HG02943 (cell line): ENCODE data around the gene AKT1.
"Not testable (repeated sequence)": the region's sequence is repeated elsewhere in the genome, so short reads cannot be mapped to it uniquely, and the experiment has no call there.

Source experiments
- ATAC-seq: cut with Tn5 transposase; IDR thresholded peaks from one replicate; pipeline ENCODE4 v1.9.1; 2021; ENCODE audit warnings: mild to moderate bottlenecking, low read depth, moderate library complexity; ENCODE audit not compliant: unreplicated experiment

Gene AKT1

DNA sequence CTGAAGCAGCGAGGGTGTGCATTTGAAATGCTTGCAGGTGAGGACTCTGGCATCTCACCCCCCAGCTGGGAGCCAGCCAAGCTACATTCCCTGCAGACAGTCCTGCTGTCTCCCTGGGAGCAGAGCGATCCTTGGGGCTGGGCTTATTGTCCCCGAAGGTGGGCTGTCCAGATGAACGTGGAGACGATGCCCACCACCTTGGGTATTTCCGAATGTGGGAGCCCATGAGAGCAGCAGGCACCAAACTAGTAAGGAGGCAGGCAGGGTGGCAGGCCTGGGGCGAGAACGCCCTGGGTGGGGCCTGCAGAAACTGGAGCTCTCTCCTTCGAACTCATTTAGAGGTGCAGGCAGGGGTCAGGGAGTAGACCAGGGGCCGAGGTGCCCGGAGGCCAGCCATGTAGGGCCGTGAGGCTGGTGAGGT is 23.8 kb upstream of the AKT1 start:
- ATAC-seq, result no peak

GRCh38 chr14:104818714-104819161 is 23.2 kb upstream of the AKT1 start:
- no peak for ATAC-seq

DNA sequence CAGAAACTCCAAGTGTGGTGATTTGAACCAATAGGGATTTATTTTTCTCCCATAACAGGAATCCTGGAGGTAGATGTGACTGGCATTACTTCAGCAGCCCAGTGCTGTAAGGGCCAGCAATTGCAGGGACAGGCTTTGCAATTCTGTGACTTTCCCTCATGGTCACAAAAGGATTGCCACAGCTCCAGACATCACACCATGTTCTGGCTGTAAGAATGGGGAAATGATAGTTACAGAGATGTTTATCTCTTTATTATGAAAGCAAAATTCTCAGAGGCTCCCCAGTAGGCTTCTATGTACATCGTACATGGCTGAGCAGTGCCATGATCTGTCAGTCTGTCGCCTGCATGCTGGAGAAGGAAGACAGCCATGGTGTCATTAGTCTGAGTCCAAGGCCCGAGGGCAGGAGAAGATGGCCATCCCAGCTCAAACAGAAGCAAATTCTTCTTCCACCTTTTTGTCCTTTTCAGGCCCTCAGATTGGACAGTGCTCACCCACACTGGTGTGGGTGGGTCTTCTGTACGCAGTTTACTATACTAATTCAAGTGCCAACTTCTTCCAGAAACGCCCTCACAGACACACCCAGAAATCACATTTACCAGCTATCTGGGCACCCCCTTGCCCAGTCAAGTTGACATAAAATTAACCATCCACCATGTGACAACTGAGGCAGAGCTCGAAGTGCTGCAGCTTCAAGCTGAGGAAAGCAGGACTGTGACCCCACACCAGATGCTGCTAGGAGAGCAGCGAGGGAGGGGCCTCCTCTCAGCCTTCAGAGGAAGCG is 22.6 kb upstream of the AKT1 start:
- no peak for ATAC-seq

GRCh38 chr14:104816616-104816884 is 21.0 kb upstream of the AKT1 start:
- no peak for ATAC-seq

DNA sequence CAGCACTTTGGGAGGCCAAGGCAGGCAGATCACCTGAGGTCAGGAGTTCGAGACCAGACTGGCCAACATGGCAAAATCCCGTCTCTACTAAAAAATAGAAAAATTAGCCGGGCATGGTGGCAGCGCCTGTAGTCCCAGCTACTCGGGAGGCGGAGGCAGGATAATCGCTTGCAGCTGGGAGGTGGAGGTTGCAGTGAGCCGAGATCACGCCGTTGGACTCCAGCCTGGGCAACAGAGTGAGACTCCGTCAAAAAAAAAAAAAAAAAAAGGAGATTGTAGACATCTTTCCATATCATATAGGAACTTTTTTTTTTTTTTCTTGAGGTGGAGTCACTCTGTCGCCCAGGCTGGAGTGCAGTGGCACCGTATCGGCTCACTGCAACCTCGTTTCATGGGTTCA is 19.2 kb upstream of the AKT1 start:
- not testable (repeated sequence) for ATAC-seq

- no peak for ATAC-seq
Observed at GRCh38 chr14:104813286-104813685, 17.7 kb upstream of the AKT1 start.

DNA sequence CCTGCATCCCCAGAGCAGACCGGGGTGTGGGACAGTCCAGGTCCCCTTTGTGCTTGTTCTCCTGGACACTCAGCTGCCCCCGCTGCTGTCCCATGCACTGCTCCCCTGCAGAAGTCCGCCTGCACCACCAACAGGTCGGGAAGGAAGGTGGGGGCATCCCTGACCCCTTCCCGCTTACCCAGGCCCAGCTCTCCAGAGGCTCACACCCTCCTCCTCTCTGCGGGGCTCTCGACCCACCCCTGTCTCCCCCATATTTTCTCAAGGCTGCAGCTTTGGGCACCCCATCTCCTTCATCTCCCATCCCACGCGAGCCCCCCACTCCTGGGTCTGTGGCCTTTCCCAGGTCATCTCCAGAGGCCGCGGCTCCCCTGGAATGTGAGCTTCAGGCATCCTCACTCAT is 14.8 kb upstream of the AKT1 start:
- no peak for ATAC-seq

DNA sequence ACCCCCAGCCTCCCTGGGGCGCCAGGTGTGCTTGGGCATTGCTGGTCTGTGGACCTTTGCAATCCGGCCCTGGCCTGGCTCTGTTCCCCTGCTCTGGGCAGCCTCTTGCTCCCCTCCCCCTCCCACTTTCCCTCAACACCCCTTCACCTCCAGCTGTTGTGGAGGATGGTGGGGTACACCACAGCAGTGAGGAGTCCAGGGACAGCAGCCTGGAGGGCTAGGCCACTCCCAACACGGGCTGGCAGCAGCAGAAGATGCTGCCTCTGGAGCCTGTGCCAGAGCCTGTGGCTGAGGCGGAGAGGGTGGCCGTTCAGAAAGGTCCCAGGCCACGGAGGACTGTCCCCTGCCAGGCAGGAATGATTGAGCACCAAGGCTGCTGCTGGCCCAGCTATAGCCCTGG is 12.9 kb upstream of the AKT1 start:
- ATAC-seq, result no peak

GRCh38 chr14:104806625-104807465 is 11.3 kb upstream of the AKT1 start:
- no peak for ATAC-seq

GRCh38 chr14:104805941-104806624 is 10.5 kb upstream of the AKT1 start:
- no peak for ATAC-seq

DNA sequence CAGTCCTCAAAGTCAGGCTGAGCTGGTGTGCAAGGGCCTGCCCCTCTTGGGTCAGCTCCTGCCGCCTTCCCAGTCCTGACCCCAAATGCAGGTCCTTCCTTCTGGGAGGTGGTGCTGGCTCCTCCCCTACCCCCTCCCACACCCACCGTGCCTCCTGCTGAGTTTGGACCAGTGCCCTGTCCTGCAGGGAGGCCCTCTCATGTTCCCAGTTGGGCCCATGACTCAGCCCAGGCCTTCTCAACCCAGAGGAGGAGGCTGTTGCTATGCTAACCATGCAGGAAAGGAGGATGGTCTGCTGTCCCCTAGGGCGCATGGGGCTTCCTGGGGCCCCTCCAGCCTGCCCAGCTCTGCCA is 9.8 kb upstream of the AKT1 start:
- no peak for ATAC-seq

GRCh38 chr14:104804481-104805325 is 9.2 kb upstream of the AKT1 start:
- no peak for ATAC-seq

DNA sequence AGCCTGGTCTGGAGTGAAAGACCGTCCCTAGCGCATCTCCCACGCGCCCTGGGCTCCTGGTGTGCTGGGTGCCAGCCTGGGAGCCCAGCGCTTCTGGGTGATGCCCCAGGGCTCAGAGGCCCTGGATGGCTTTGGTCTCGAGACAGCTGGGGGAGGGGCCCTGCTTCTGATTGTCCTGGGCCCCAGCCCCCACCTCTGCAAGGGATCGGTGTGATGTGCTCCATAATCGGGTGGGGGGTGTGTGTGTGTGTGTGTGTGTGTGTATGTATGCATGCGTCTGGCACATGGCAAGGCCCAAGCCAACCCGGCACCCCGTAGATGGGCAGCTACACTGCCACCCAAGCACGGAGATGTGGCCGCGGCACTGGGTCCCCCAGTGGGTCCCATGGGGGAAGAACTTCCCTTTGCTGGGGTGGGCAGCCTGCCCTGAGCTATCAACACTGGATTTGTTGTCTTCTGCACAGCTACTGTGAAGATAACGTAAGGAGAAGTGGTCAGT is 8.4 kb upstream of the AKT1 start:
- no peak for ATAC-seq

- ATAC-seq, result no peak
Observed at GRCh38 chr14:104803280-104803911, 7.8 kb upstream of the AKT1 start.

DNA sequence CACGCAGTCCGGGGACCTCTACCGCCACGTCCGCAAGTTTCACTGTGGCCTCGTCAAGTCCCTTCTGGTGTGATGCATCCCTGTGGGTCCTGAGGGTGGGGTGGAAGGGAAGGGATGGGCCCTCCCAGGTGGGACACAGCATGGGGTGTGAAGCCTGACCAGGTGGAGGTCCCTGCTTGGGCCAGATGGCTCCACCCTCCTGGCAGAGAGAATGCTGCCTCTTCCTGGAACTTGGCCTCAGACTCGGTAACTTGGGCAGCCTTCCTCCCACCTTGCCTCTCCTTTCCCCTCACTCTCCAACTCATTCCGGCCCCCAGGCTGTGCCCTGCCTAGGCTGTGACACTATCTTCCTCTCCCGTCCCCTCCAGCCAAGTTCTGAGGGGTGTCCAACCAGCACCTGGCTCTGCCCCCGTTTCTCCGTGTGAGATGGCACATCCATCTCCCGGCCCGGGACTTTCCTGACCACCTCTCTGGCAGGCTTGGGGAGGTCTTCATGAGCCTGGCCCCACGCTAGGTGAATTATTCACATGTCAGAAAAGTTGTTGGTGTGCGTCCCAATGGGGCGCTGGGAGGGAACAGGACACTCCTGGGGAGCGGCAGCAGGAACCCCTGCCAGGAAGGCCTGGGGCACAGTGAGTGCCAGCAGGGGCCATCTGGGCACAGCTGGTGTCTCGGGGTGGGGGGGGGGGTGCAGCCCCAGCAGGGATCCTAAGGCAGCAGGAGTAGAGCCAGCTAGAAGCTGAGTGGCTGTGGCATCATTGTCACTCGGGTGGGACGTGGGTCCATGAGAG is 7.0 kb upstream of the AKT1 start:
- no peak for ATAC-seq

DNA sequence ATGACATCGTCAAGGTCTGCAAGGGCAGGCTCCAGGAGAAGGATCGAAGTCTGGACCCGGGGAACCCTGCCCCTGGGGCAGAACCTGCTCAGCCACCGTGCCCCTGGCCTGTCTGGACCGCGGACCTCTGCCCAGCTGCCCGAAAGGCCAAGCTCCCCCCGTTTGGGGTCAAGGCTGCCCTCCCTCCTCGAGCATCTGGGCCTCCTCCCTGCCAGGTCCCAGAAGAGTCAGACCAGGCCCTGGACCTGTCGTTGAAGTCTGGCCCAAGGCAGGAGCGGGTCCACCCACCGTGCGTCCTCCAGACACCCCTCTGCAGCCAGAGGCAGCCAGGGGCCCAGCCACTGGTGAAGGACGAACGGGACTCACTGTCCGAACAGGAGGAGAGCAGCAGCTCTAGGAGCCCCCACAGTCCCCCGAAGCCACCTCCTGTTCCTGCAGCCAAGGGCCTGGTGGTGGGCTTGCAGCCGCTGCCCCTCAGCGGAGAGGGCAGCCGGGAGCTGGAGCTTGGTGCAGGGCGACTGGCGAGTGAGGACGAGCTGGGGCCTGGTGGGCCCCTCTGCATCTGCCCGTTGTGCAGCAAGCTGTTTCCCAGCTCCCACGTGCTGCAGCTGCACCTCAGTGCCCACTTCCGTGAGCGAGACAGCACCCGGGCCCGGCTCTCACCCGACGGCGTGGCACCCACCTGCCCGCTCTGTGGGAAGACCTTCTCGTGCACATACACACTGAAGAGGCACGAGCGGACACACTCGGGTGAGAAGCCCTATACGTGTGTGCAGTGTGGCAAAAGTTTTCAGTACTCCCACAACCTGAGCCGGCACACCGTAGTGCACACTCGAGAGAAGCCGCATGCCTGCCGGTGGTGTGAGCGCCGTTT is 6.2 kb upstream of the AKT1 start:
- no peak for ATAC-seq

- ATAC-seq, result peak; percentile 21
Observed at GRCh38 chr14:104800771-104801519, 5.4 kb upstream of the AKT1 start, which contains the start of gene ZBTB42. ZBTB42 (plus strand) TSS chr14:104801101; CDS start chr14:104801198, 97 bp downstream.
